ENCODE results near the gene TAS2R31. TPM values are rescaled to one million over a fixed set of nuclear protein-coding genes. Genes with fewer than 3 reads are reported as not detected.
"Not testable (repeated sequence)": the region's sequence is repeated elsewhere in the genome, so short reads cannot be mapped to it uniquely, and the experiment has no call there.

Gene TAS2R31
- total RNA-seq, 1 donor from 2014 or later = 3.1 TPM

- H3K36me3 Mint-ChIP-seq (ENCODE audit: low read depth, unreplicated experiment) = peaks cover 6% of the 10 kb centered on the region
- no peak overlapping the region for H3K4me3 Mint-ChIP-seq (ENCODE audit: unreplicated experiment)
- H3K9me3 Mint-ChIP-seq (ENCODE audit: unreplicated experiment) = no peaks in the 10 kb centered on the region
- no peak overlapping the region for H3K27ac Mint-ChIP-seq (ENCODE audit: unreplicated experiment)
- DNase-seq (ENCODE audit: low spot score) = no peak
- H3K27me3 Mint-ChIP-seq (ENCODE audit: unreplicated experiment) = peaks cover 3% of the 10 kb centered on the region
- TF ChIP-seq CTCF (IDR thresholded peaks at IDR 0.05; ENCODE audit: unreplicated experiment) = no peak
- H3K4me1 Mint-ChIP-seq (ENCODE audit: unreplicated experiment) = no peaks in the 10 kb centered on the region
These were observed 38.7 kb upstream of the TAS2R31 start for GRCh38 chr12:11069854-11070365.

- no peak for TF ChIP-seq CTCF (IDR thresholded peaks at IDR 0.05; ENCODE audit: unreplicated experiment)
- DNase-seq (ENCODE audit: low spot score) = no peak
- H3K36me3 Mint-ChIP-seq (ENCODE audit: low read depth, unreplicated experiment) = peaks cover 5% of the 10 kb centered on the region
- H3K4me3 Mint-ChIP-seq (ENCODE audit: unreplicated experiment) = no peak overlapping the region
- no peak overlapping the region for H3K27ac Mint-ChIP-seq (ENCODE audit: unreplicated experiment)
- H3K27me3 Mint-ChIP-seq (ENCODE audit: unreplicated experiment) = peaks cover 3% of the 10 kb centered on the region
- no peaks in the 10 kb centered on the region for H3K9me3 Mint-ChIP-seq (ENCODE audit: unreplicated experiment)
- H3K4me1 Mint-ChIP-seq (ENCODE audit: unreplicated experiment) = no peaks in the 10 kb centered on the region
These were observed 36.3 kb upstream of the TAS2R31 start for GRCh38 chr12:11067514-11067913.

DNA sequence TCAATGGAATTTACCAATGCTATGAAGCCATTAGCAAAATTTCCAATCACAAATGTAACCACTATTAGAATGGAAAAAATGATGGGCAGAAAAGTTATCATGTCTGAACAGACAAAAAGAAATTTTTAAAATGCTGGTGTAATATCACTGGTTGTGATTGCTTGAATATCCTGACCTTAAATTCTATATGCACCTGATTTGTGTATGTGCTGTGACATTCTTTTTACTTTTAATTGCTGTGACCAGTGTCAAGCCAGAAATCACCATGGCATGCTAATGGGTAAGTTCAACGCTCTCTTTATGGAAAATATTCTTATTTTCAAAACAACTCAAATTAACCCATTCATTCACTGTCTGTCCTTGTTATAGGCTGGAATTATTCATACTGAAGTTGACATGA is 31.0 kb upstream of the TAS2R31 start, which contains the start of gene TAS2R46:
Gene TAS2R46 (minus strand): TSS at position 101 of the 400 bp plus-strand sequence. CDS start 0 bp downstream, at position 101.
- not testable (repeated sequence) for DNase-seq (ENCODE audit: low spot score); H3K27ac Mint-ChIP-seq (ENCODE audit: unreplicated experiment); H3K4me1 Mint-ChIP-seq (ENCODE audit: unreplicated experiment); H3K4me3 Mint-ChIP-seq (ENCODE audit: unreplicated experiment); H3K36me3 Mint-ChIP-seq (ENCODE audit: low read depth, unreplicated experiment); H3K27me3 Mint-ChIP-seq (ENCODE audit: unreplicated experiment); H3K9me3 Mint-ChIP-seq (ENCODE audit: unreplicated experiment)

DNA sequence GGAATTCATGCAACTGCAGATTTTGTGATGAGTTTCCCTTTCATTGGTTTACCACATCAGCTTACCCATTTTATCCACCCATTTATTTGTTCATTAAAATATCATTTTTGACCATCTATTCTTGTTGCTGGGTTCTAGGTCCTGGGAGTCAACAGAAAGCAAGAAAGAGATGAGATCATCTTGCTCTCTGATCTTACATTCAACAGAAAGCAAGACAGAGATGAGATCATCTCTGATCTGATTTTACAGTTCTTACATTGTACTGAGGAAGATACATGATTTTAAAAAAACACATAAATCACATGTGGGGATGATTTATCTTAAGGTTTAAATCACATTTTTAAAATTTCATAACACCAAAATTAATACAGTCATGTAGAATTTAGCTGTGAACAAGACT is 28.6 kb upstream of the TAS2R31 start:
- no peak for TF ChIP-seq CTCF (IDR thresholded peaks at IDR 0.05; ENCODE audit: unreplicated experiment)
- DNase-seq (ENCODE audit: low spot score) = no peak
- Mint-ChIP-seq H3K36me3 (ENCODE audit: low read depth, unreplicated experiment) (no peaks in the 10 kb centered on the region), H3K4me1 (ENCODE audit: unreplicated experiment) (no peaks in the 10 kb centered on the region), H3K27ac (ENCODE audit: unreplicated experiment) (no peak overlapping the region), H3K27me3 (ENCODE audit: unreplicated experiment) (no peaks in the 10 kb centered on the region), H3K9me3 (ENCODE audit: unreplicated experiment) (no peaks in the 10 kb centered on the region), H3K4me3 (ENCODE audit: unreplicated experiment) (no peak overlapping the region)

DNA sequence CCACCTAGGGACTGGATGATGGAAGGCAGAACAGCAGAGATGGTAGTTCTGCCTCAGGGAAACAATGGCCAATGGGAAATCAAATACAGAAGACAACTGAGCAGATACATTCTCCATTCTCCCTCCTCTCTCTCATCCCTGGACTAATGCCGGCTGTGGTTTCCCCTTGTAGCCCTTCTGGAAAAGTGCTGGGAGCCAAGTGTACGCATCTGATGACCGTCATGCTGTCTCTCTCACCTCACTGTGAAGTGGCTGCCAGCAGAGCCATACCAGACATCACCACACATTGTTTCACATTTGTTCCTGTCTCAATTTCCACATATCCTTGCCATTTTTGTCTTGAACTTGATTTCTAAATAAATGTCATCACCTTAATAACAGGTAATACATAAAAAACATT is 27.8 kb upstream of the TAS2R31 start:
- no peaks in the 10 kb centered on the region for H3K4me1 Mint-ChIP-seq (ENCODE audit: unreplicated experiment)
- H3K27ac Mint-ChIP-seq (ENCODE audit: unreplicated experiment) = no peak overlapping the region
- no peak for TF ChIP-seq CTCF (IDR thresholded peaks at IDR 0.05; ENCODE audit: unreplicated experiment)
- H3K9me3 Mint-ChIP-seq (ENCODE audit: unreplicated experiment) = no peaks in the 10 kb centered on the region
- no peak for DNase-seq (ENCODE audit: low spot score)
- no peaks in the 10 kb centered on the region for H3K36me3 Mint-ChIP-seq (ENCODE audit: low read depth, unreplicated experiment)
- H3K4me3 Mint-ChIP-seq (ENCODE audit: unreplicated experiment) = no peak overlapping the region
- H3K27me3 Mint-ChIP-seq (ENCODE audit: unreplicated experiment) = no peaks in the 10 kb centered on the region

All from endothelial cell (in vitro differentiated cells).